H1 (cell line): Measurements from ENCODE around the gene IL27RA. TPM values are rescaled to one million over a fixed set of nuclear protein-coding genes. Genes with fewer than 3 reads are reported as not detected.
A peak's percentile ranks its signal among the peaks of the same experiment; 100 is the strongest.

Experiments
- CTCF ChIA-PET: fragments of 300-600 bp; sonication (Branson Sonifier 250); formaldehyde crosslinking; loops from one replicate; lab custom pipeline; 2021; ENCODE audit not compliant: partially characterized antibody; lab: Charles Lee
- POLR2A ChIA-PET: fragments of 300-600 bp; sonication (Branson Sonifier 250); formaldehyde crosslinking; loops from one replicate; lab custom pipeline; 2021; ENCODE audit warnings: inconsistent platforms; ENCODE audit not compliant: partially characterized antibody; lab: Charles Lee
- DNase-seq, 2 experiments: peaks; one replicate each; pipeline versions ENCODE4 v3.0.0 to v3.0.0-alpha.2; 2010 to 2022; ENCODE audit warnings: low spot score in 2 of 2, low read depth in 1 of 2, mixed read lengths in 1 of 2
- FAIRE-seq: peaks from 2 replicates; lab custom pipeline; 2011; peaks lifted over from hg19 to GRCh38; lab: Jason Lieb, UNC
- H2AFZ ChIP-seq: 2 replicates; pipeline ENCODE4 v1.8.1; 2012; ENCODE audit warnings: low read length, inconsistent platforms
- H2AK5ac ChIP-seq: 2 replicates; pipeline ENCODE4 v1.6.1; 2013; ENCODE audit warnings: low read depth, low read length
- H2BK120ac ChIP-seq: replicated peaks from 2 replicates; pipeline ENCODE3; 2013; ENCODE audit warnings: low read depth, low read length, inconsistent platforms
- H2BK12ac ChIP-seq: 2 replicates; pipeline ENCODE4 v1.6.1; 2013; ENCODE audit warnings: low read depth, low read length
- H2BK15ac ChIP-seq: 2 replicates; pipeline ENCODE4 v1.6.1; 2013; ENCODE audit warnings: low read length
- H2BK20ac ChIP-seq: 2 replicates; pipeline ENCODE4 v1.6.1; 2013; ENCODE audit warnings: low read length
- H2BK5ac ChIP-seq: 2 replicates; pipeline ENCODE4 v1.6.1; 2013; ENCODE audit warnings: low read depth, low read length
- H3K14ac ChIP-seq: 2 replicates; pipeline ENCODE4 v1.6.1; 2013; ENCODE audit warnings: inconsistent platforms; ENCODE audit not compliant: insufficient read length
- H3K18ac ChIP-seq: 2 replicates; pipeline ENCODE4 v1.6.1; 2013; ENCODE audit warnings: low read length; ENCODE audit errors: extremely low read depth
- H3K23ac ChIP-seq: 2 replicates; pipeline ENCODE4 v1.6.1; 2013; ENCODE audit warnings: inconsistent platforms; ENCODE audit not compliant: insufficient read length
- H3K23me2 ChIP-seq: 2 replicates; pipeline ENCODE4 v1.6.1; 2013; ENCODE audit warnings: low read depth, low read length
- H3K27ac ChIP-seq: 2 replicates; pipeline ENCODE4 v1.6.1; 2011; ENCODE audit warnings: low read depth, low read length, inconsistent platforms
- H3K27me3 ChIP-seq, 4 experiments: replicated peaks in 1 of 4; 1 replicate in 1 of 4; 2 replicates in 3 of 4; pipeline versions ENCODE4 v1.6.1 to v1.8.1; 2011 to 2013; ENCODE audit warnings: low read length in 3 of 4, mild to moderate bottlenecking in 3 of 4, inconsistent platforms in 2 of 4, mixed read lengths in 2 of 4, moderate library complexity in 1 of 4; ENCODE audit not compliant: control insufficient read depth in 3 of 4, insufficient read depth in 3 of 4; ENCODE audit errors: extremely low read depth in 1 of 4
- H3K36me3 ChIP-seq, 4 experiments: 2 replicates each; pipeline versions ENCODE4 v1.6.1 to v1.8.1; 2011 to 2013; ENCODE audit warnings: mild to moderate bottlenecking in 4 of 4, low read length in 3 of 4, moderate library complexity in 2 of 4, control low read depth in 1 of 4, inconsistent platforms in 1 of 4; ENCODE audit not compliant: insufficient read depth in 4 of 4, control insufficient read depth in 2 of 4
- H3K4ac ChIP-seq: replicated peaks from 2 replicates; pipeline ENCODE3; 2013; ENCODE audit warnings: low read length, low read depth, mixed read lengths, inconsistent platforms; ENCODE audit not compliant: insufficient read length
- H3K4me1 ChIP-seq, 4 experiments: replicated peaks in 1 of 4; 1 replicate in 1 of 4; 2 replicates in 3 of 4; pipeline versions ENCODE4 v1.6.1 to v1.8.1; 2011 to 2013; ENCODE audit warnings: low read length in 3 of 4, inconsistent platforms in 2 of 4, mixed read lengths in 1 of 4; ENCODE audit not compliant: insufficient read depth in 4 of 4, control insufficient read depth in 3 of 4
- H3K4me2 ChIP-seq, 2 experiments: 2 replicates each; pipeline versions ENCODE4 v1.6.1 to v1.8.1; 2011 to 2013; ENCODE audit warnings: low read depth in 2 of 2, low read length in 2 of 2, control low read depth in 1 of 2, inconsistent platforms in 1 of 2, mild to moderate bottlenecking in 1 of 2; ENCODE audit not compliant: insufficient read depth in 1 of 2
- H3K4me3 ChIP-seq, 4 experiments: fragments of 200-600, 300-600 bp in 1 of 4; sonication (generic), shearing (Covaris generic), sonication (Bioruptor Twin) in 1 of 4; 2 replicates each; pipeline versions ENCODE4 v1.5.1 to v1.8.1; 2011 to 2016; ENCODE audit warnings: low read length in 4 of 4, low read depth in 3 of 4, control low read depth in 2 of 4, inconsistent platforms in 2 of 4, mild to moderate bottlenecking in 2 of 4, mixed read lengths in 1 of 4, moderate library complexity in 1 of 4; ENCODE audit not compliant: insufficient read depth in 2 of 4; ENCODE audit errors: extremely low read depth in 1 of 4
- H3K56ac ChIP-seq: replicated peaks from 2 replicates; pipeline ENCODE3; 2013; ENCODE audit warnings: low read depth, mild to moderate bottlenecking, mixed read lengths, low read length, inconsistent platforms; ENCODE audit not compliant: insufficient read length
- H3K79me1 ChIP-seq: 2 replicates; pipeline ENCODE4 v1.6.1; 2013; ENCODE audit warnings: low read depth, low read length, control low read depth
- H3K79me2 ChIP-seq, 2 experiments: 2 replicates each; pipeline versions ENCODE4 v1.6.1 to v1.8.1; 2012 to 2013; ENCODE audit warnings: low read length in 2 of 2, mild to moderate bottlenecking in 2 of 2, inconsistent platforms in 1 of 2; ENCODE audit not compliant: insufficient read depth in 2 of 2, control insufficient read depth in 1 of 2
- H3K9ac ChIP-seq, 4 experiments: replicated peaks in 1 of 4; 1 replicate in 1 of 4; 2 replicates in 3 of 4; pipeline versions ENCODE4 v1.6.1 to v1.8.1; 2011 to 2013; ENCODE audit warnings: low read depth in 3 of 4, low read length in 3 of 4, control low read depth in 2 of 4, mild to moderate bottlenecking in 2 of 4, moderate library complexity in 2 of 4, inconsistent platforms in 1 of 4; ENCODE audit errors: extremely low read depth in 1 of 4
- H3K9me3 ChIP-seq, 2 experiments: 2 replicates each; pipeline versions ENCODE4 v1.6.1 to v1.8.1; 2012 to 2013; ENCODE audit warnings: mild to moderate bottlenecking in 2 of 2, moderate library complexity in 2 of 2, control low read depth in 1 of 2, inconsistent platforms in 1 of 2, low read depth in 1 of 2, low read length in 1 of 2, mixed read lengths in 1 of 2; ENCODE audit not compliant: insufficient read depth in 2 of 2
- H4K20me1 ChIP-seq, 2 experiments: replicated peaks in 1 of 2; 2 replicates each; pipeline versions ENCODE3 to v1.8.1; 2011 to 2013; ENCODE audit warnings: inconsistent platforms in 2 of 2, low read length in 2 of 2, mild to moderate bottlenecking in 1 of 2; ENCODE audit not compliant: insufficient read depth in 2 of 2, control insufficient read depth in 1 of 2
- H4K5ac ChIP-seq: 2 replicates; pipeline ENCODE4 v1.6.1; 2013; ENCODE audit warnings: low read length, low read depth, mixed read lengths, inconsistent platforms; ENCODE audit not compliant: insufficient read length
- H4K8ac ChIP-seq: 2 replicates; pipeline ENCODE4 v1.8.0; 2013; ENCODE audit warnings: mild to moderate bottlenecking, moderate library complexity, low read length, inconsistent platforms; ENCODE audit not compliant: insufficient read depth; ENCODE audit errors: extremely low read depth
- H4K91ac ChIP-seq: replicated peaks from 2 replicates; pipeline ENCODE3; 2013; ENCODE audit warnings: low read length, mixed read lengths, inconsistent platforms; ENCODE audit not compliant: insufficient read length
- ASH2L ChIP-seq: fragments of 200-600, 300-600 bp; sonication (generic); IDR thresholded peaks from one replicate; pipeline ENCODE4 v1.7.1; 2017; ENCODE audit warnings: low read length
- CBX5 ChIP-seq: fragments of 300-800, 300-1000 bp; sonication (generic); IDR thresholded peaks from 2 replicates; pipeline ENCODE4 v1.7.1; 2016; ENCODE audit warnings: antibody characterized with exemption, low read length, low read depth
- JUND ChIP-seq: IDR thresholded peaks from 2 replicates; pipeline ENCODE4 v1.6.1; 2011; ENCODE audit warnings: mild to moderate bottlenecking, improper control_type of control experiment, low read length
- KDM1A ChIP-seq: fragments of 200-600, 300-600 bp; sonication (generic); IDR thresholded peaks from 2 replicates; pipeline ENCODE4 v1.7.1; 2016; ENCODE audit warnings: mild to moderate bottlenecking, low read length, borderline replicate concordance
- KDM4A ChIP-seq: IDR thresholded peaks from one replicate; pipeline ENCODE4 v1.7.1; 2012; ENCODE audit warnings: low read depth, mild to moderate bottlenecking, moderate library complexity, low read length, inconsistent platforms; ENCODE audit not compliant: severe bottlenecking
- SRF ChIP-seq: IDR thresholded peaks from 2 replicates; pipeline ENCODE4 v1.6.1; 2011; ENCODE audit warnings: mild to moderate bottlenecking, low read depth, low read length, moderate library complexity
- TAF7 ChIP-seq: optimal IDR thresholded peaks from 2 replicates; pipeline ENCODE3; 2011; ENCODE audit warnings: low read depth, mild to moderate bottlenecking, inconsistent platforms, low read length, moderate library complexity, borderline replicate concordance
- ZNF274 ChIP-seq: IDR thresholded peaks from 2 replicates; pipeline ENCODE4 v1.7.0; 2012; ENCODE audit warnings: low read length, borderline replicate concordance; ENCODE audit errors: extremely low read depth
- WGBS, 2 experiments: shearing (Covaris generic) in 1 of 2; methylation state at CpG; one replicate each; pipeline versions ENCODE4 v1.1.6 to v1.1.7; 2013 to 2015; ENCODE audit warnings: low lambda C conversion rate in 2 of 2, mixed read lengths in 2 of 2, inconsistent platforms in 1 of 2, low coverage in 1 of 2, missing lambda C conversion rate in 1 of 2; ENCODE audit not compliant: insufficient replicate concordance in 2 of 2, insufficient coverage in 1 of 2, insufficient read length in 1 of 2; ENCODE audit errors: extremely low coverage in 1 of 2, missing lambda C conversion rate in 1 of 2; 5-methylcytosine and 5-hydroxymethylcytosine counted together
- polyA plus RNA-seq, 7 experiments: library from polyadenylated mRNA; depleted of rRNA in 3 of 7; stranded (reverse) in 5 of 7; unstranded in 2 of 7; fragments of >200 nt in 5 of 7; fragments of 200-250 nt in 2 of 7; gene quantifications; 1 replicate in 5 of 7; 2 replicates in 1 of 7; 4 replicates in 1 of 7; pipeline versions ENCODE4 v1.2.1 to v1.2.3, GENCODE V29; 2011 to 2013; ENCODE audit warnings: missing spikeins in 2 of 7, mixed read lengths in 2 of 7
- total RNA-seq: library from RNA; stranded (reverse); fragmentation: NEBNext Ultra II Directional; extraction: Animal tissue kit (Norgen Biotek cat#: 25700); gene quantifications from 2 replicates; pipeline ENCODE4 v1.2.1, GENCODE V29; 2021

Gene IL27RA
- total and polyA plus RNA-seq, 2 of the 8 experiments (the other 6 are each of a cell fraction or from before 2014, with no cell fraction given) = 9.9 to 14.7 TPM

- Histone ChIP-seq H3K23me2 (no peaks in the 10 kb centered on the region), H4K5ac (no peak overlapping the region), H3K79me1 (no peaks in the 10 kb centered on the region), H2BK5ac (no peak overlapping the region), H3K9me3 (no peaks in the 10 kb centered on the region), H2BK20ac (no peak overlapping the region), H3K4me1 (no peaks in the 10 kb centered on the region), H3K4me3 (no peak overlapping the region), H3K14ac (no peak overlapping the region), H2AFZ (no peak overlapping the region), H3K79me2 (no peaks in the 10 kb centered on the region), H2BK12ac (no peak overlapping the region), H4K20me1 (no peaks in the 10 kb centered on the region), H3K36me3 (no peaks in the 10 kb centered on the region), H3K18ac (no peak overlapping the region), H3K4me2 (no peak overlapping the region), H3K27me3 (no peaks in the 10 kb centered on the region), H3K4ac (no peak overlapping the region), H4K8ac (no peak overlapping the region), H4K91ac (no peak overlapping the region), H2BK120ac (no peak overlapping the region), H3K23ac (no peak overlapping the region), H3K27ac (no peak overlapping the region), H3K56ac (no peak overlapping the region), H3K9ac (no peak overlapping the region), H2AK5ac (0 out of 2 replicates have a peak overlapping the region, but pooled peaks have one; percentile 53), H2BK15ac (no peak overlapping the region)
- TF ChIP-seq KDM1A = peak; percentile 43; the same call in 1 of the 2 replicates
- no peak for TF ChIP-seq TAF7
- TF ChIP-seq SRF = no peak
- no peak for TF ChIP-seq JUND
- TF ChIP-seq KDM4A = no peak
- no peak for TF ChIP-seq ZNF274
- no peak for TF ChIP-seq CBX5
- TF ChIP-seq ASH2L = no peak
- POLR2A ChIA-PET = interaction anchor here (0.7 kb wide), 1 partner anchor 87 kb away, joined by 3 read pairs; the partner anchor contains the start of gene DCAF15
- DNase-seq = no peak
- CTCF ChIA-PET = interaction anchor here (0.8 to 5.0 kb wide), 6 partner anchors 7 to 86 kb away, joined by 3 to 39 read pairs (median 10); partner anchors contain the start of gene IL27RA
- FAIRE-seq = no peak
- 84% methylated on average over 7 of the region's 7 CpGs; no CpG with 5 or more reads in 1 of the 2 experiments for WGBS, 2 experiments
These were observed 7.6 kb downstream of the IL27RA start for GRCh38 chr19:14039181-14039580.
